Sigmoid colon (tissue), 4 donors: ENCODE measurements around the gene ITPR2.

Source experiments
- CTCF ChIP-seq, 4 experiments: fragments of 450-650 bp in 3 of 4; fragments of 200-600 bp in 1 of 4; IDR thresholded peaks; one replicate each; pipeline ENCODE4 v1.5.1; 2016 to 2019; ENCODE audit warnings: antibody characterized with exemption in 4 of 4, mild to moderate bottlenecking in 3 of 4, moderate library complexity in 2 of 4
- POLR2A ChIP-seq, 2 donors: fragments of 450-650 bp; IDR thresholded peaks; one replicate each; pipeline ENCODE4 v1.6.1; 2016; ENCODE audit warnings: antibody characterized with exemption in 2 of 2, mild to moderate bottlenecking in 2 of 2, moderate library complexity in 2 of 2
- POLR2AphosphoS5 ChIP-seq, 4 donors: sonication (generic); formaldehyde crosslinking; IDR thresholded peaks; one replicate each; pipeline ENCODE4 v1.6.1; 2017; ENCODE audit warnings: antibody characterized with exemption in 4 of 4

GRCh38 chr12:26705851-26706250 lies 127.1 kb downstream of the ITPR2 start:
- no peak for TF ChIP-seq CTCF (IDR thresholded peaks at IDR 0.05)
- no peak for TF ChIP-seq POLR2A (IDR thresholded peaks at IDR 0.05)
- TF ChIP-seq POLR2AphosphoS5 (IDR thresholded peaks at IDR 0.05), result no peak
